ENCODE measurements around the gene ELAVL1. TPM values are rescaled to one million over a fixed set of nuclear protein-coding genes. Genes with fewer than 3 reads are reported as not detected.
"Not testable (repeated sequence)": the region's sequence is repeated elsewhere in the genome, so short reads cannot be mapped to it uniquely, and the experiment has no call there.

The ELAVL1 gene
- total and polyA plus RNA-seq, 2 donors from 2014 or later: 34.6 to 64.7 TPM

GRCh38 chr19:8030960-8031359 is 25.5 kb upstream of the ELAVL1 start:
- intact Hi-C loops (cut with DNase I): no loop called here
- no peak for FAIRE-seq

GRCh38 chr19:8028951-8029491 is 23.6 kb upstream of the ELAVL1 start:
- DNase-seq (peak in 4 of 5 donors; percentile 74 to 88 (median 75)), FAIRE-seq (no peak)
- no peak overlapping the region for H3K27ac ChIP-seq (ENCODE audit: low read depth in 2 of 2, low read length in 2 of 2)
- no peak overlapping the region for H3K9ac ChIP-seq (ENCODE audit: low read length in 3 of 3)
- no peaks in the 10 kb centered on the region for H3K9me3 ChIP-seq (ENCODE audit: control insufficient read depth in 2 of 3, insufficient read depth in 1 of 3, low read length in 3 of 3)
- TF ChIP-seq, protein P1, sequence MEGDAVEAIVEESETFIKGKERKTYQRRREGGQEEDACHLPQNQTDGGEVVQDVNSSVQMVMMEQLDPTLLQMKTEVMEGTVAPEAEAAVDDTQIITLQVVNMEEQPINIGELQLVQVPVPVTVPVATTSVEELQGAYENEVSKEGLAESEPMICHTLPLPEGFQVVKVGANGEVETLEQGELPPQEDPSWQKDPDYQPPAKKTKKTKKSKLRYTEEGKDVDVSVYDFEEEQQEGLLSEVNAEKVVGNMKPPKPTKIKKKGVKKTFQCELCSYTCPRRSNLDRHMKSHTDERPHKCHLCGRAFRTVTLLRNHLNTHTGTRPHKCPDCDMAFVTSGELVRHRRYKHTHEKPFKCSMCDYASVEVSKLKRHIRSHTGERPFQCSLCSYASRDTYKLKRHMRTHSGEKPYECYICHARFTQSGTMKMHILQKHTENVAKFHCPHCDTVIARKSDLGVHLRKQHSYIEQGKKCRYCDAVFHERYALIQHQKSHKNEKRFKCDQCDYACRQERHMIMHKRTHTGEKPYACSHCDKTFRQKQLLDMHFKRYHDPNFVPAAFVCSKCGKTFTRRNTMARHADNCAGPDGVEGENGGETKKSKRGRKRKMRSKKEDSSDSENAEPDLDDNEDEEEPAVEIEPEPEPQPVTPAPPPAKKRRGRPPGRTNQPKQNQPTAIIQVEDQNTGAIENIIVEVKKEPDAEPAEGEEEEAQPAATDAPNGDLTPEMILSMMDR (IDR thresholded peaks at IDR 0.05; ENCODE audit: borderline replicate concordance, extremely low read depth, insufficient read depth): no peak
- no peaks in the 10 kb centered on the region for H3K27me3 ChIP-seq (ENCODE audit: control insufficient read depth, insufficient read depth, low read length)
- no peaks in the 10 kb centered on the region for H3K4me1 ChIP-seq (ENCODE audit: control insufficient read depth in 2 of 3, insufficient read depth in 2 of 3, low read depth in 1 of 3, low read length in 3 of 3)
- no peak overlapping the region for H3K4me3 ChIP-seq (ENCODE audit: low read length in 3 of 3)
- H3K36me3 ChIP-seq (ENCODE audit: control insufficient read depth in 2 of 3, insufficient read depth in 3 of 3, low read length in 3 of 3): no peaks in the 10 kb centered on the region
- intact Hi-C loops (cut with DNase I): no loop called here

More at GRCh38 chr19:8030960-8031359, 25.5 kb upstream of the ELAVL1 start:
- Histone ChIP-seq H3K9ac (ENCODE audit: low read length in 3 of 3) (no peak overlapping the region), H3K9me3 (ENCODE audit: control insufficient read depth in 2 of 3, insufficient read depth in 1 of 3, low read length in 3 of 3) (no peaks in the 10 kb centered on the region), H3K4me3 (ENCODE audit: low read length in 3 of 3) (no peak overlapping the region), H3K27me3 (ENCODE audit: control insufficient read depth, insufficient read depth, low read length) (no peaks in the 10 kb centered on the region), H3K36me3 (ENCODE audit: control insufficient read depth in 2 of 3, insufficient read depth in 3 of 3, low read length in 3 of 3) (no peaks in the 10 kb centered on the region), H3K27ac (ENCODE audit: low read depth in 2 of 2, low read length in 2 of 2) (no peak overlapping the region), H3K4me1 (ENCODE audit: control insufficient read depth in 2 of 3, insufficient read depth in 2 of 3, low read depth in 1 of 3, low read length in 3 of 3) (no peaks in the 10 kb centered on the region)
- TF ChIP-seq, protein P1 (IDR thresholded peaks at IDR 0.05; ENCODE audit: borderline replicate concordance, extremely low read depth, insufficient read depth): no peak
- DNase-seq: no peak

GRCh38 chr19:8025316-8025715 is 19.9 kb upstream of the ELAVL1 start:
- no peaks in the 10 kb centered on the region for H3K36me3 ChIP-seq (ENCODE audit: control insufficient read depth in 2 of 3, insufficient read depth in 3 of 3, low read length in 3 of 3)
- DNase-seq (no peak), FAIRE-seq (no peak)
- H3K27me3 ChIP-seq (ENCODE audit: control insufficient read depth, insufficient read depth, low read length): no peaks in the 10 kb centered on the region
- intact Hi-C loops (cut with DNase I): no loop called here
- no peaks in the 10 kb centered on the region for H3K4me1 ChIP-seq (ENCODE audit: control insufficient read depth in 2 of 3, insufficient read depth in 2 of 3, low read depth in 1 of 3, low read length in 3 of 3)
- no peak overlapping the region for H3K27ac ChIP-seq (ENCODE audit: low read depth in 2 of 2, low read length in 2 of 2)
- H3K9me3 ChIP-seq (ENCODE audit: control insufficient read depth in 2 of 3, insufficient read depth in 1 of 3, low read length in 3 of 3): no peaks in the 10 kb centered on the region
- H3K4me3 ChIP-seq (ENCODE audit: low read length in 3 of 3): no peak overlapping the region
- TF ChIP-seq, protein P1 (IDR thresholded peaks at IDR 0.05; ENCODE audit: borderline replicate concordance, extremely low read depth, insufficient read depth): no peak
- H3K9ac ChIP-seq (ENCODE audit: low read length in 3 of 3): no peak overlapping the region

DNA sequence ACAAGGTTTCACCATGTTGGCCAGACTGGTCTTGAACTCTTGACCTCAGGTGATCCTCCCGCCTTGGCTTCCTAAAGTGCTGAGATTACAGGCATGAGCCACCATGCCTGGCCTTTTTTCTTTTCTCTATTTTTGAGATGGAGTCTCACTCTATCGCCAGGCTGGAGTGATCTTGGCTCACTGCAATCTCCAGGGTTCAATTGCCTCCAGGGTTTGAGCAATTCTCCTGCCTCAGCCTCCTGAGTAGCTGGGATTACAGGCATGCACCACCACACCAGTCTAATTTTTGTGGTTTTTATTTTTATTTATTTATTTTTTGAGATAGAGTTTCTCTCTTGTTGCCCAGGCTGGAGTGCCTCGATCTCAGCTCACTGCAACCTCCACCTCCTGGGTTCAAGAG is 18.8 kb upstream of the ELAVL1 start:
- DNase-seq; H3K27ac ChIP-seq (ENCODE audit: low read depth in 2 of 2, low read length in 2 of 2); H3K27me3 ChIP-seq (ENCODE audit: control insufficient read depth, insufficient read depth, low read length); intact Hi-C loops (cut with DNase I); H3K4me3 ChIP-seq (ENCODE audit: low read length in 3 of 3); H3K9ac ChIP-seq (ENCODE audit: low read length in 3 of 3); H3K4me1 ChIP-seq (ENCODE audit: control insufficient read depth in 2 of 3, insufficient read depth in 2 of 3, low read depth in 1 of 3, low read length in 3 of 3); H3K9me3 ChIP-seq (ENCODE audit: control insufficient read depth in 2 of 3, insufficient read depth in 1 of 3, low read length in 3 of 3); H3K36me3 ChIP-seq (ENCODE audit: control insufficient read depth in 2 of 3, insufficient read depth in 3 of 3, low read length in 3 of 3); FAIRE-seq: not testable (repeated sequence)

Measured in kidney (tissue), 14 donors.